Ascending aorta (tissue), 2 donors: ENCODE data around the gene USF2. TPM values are rescaled to one million over a fixed set of nuclear protein-coding genes. Genes with fewer than 3 reads are reported as not detected.

Source experiments
- DNase-seq, 2 donors: peaks; one replicate each; pipeline ENCODE4 v3.0.0-alpha.2; 2019; ENCODE audit warnings: low spot score in 2 of 2
- H3K27ac ChIP-seq, 2 donors: fragments of 200-600 bp; sonication (generic); one replicate each; pipeline ENCODE4 v1.5.1; 2016 to 2017; ENCODE audit warnings: mild to moderate bottlenecking in 1 of 2
- H3K27me3 ChIP-seq: fragments of 200-600 bp; sonication (generic); one replicate; pipeline ENCODE4 v1.5.1; 2017
- H3K36me3 ChIP-seq, 2 donors: fragments of 200-600 bp; sonication (generic); one replicate each; pipeline ENCODE4 v1.5.1; 2016
- H3K4me1 ChIP-seq, 2 donors: fragments of 200-600 bp; sonication (generic); one replicate each; pipeline ENCODE4 v1.5.1; 2016 to 2017; ENCODE audit warnings: mild to moderate bottlenecking in 1 of 2
- H3K4me3 ChIP-seq, 2 donors: fragments of 200-600 bp; sonication (generic); one replicate each; pipeline ENCODE4 v1.5.1; 2016 to 2017; ENCODE audit warnings: mild to moderate bottlenecking in 1 of 2
- H3K9me3 ChIP-seq, 2 donors: fragments of 200-600 bp; sonication (generic); one replicate each; pipeline ENCODE4 v1.5.1; 2016
- CTCF ChIP-seq, 3 experiments: fragments of 200-600 bp in 2 of 3; fragments of 450-650 bp in 1 of 3; sonication (generic) in 2 of 3; IDR thresholded peaks; one replicate each; pipeline ENCODE4 v1.5.1; 2016 to 2019; ENCODE audit warnings: antibody characterized with exemption in 3 of 3, mild to moderate bottlenecking in 1 of 3, moderate library complexity in 1 of 3
- intact Hi-C: fragments of 100-400 bp; cut with DNase I; formaldehyde crosslinking; loops from one replicate; pipeline ENCODE4 v1.15.1; 2023
- total RNA-seq: library from RNA; depleted of rRNA; stranded (reverse); fragments of >200 nt; gene quantifications from one replicate; pipeline ENCODE4 v1.1.0, GENCODE V29; 2016

The USF2 gene
- total RNA-seq, 1 donor from 2014 or later, result 116 TPM

GRCh38 chr19:35262101-35262761, 6.5 kb upstream of the USF2 start:
- Histone ChIP-seq H3K4me3 (no peak overlapping the region), H3K9me3 (no peaks in the 10 kb centered on the region), H3K27me3 (no peaks in the 10 kb centered on the region), H3K4me1 (peaks cover 0 to 6% of the 10 kb centered on the region in 2 donors), H3K36me3 (no peaks in the 10 kb centered on the region), H3K27ac (no peak overlapping the region)
- intact Hi-C loops, result loop anchor here (10.0 kb wide), 2 partner anchors 483 to 1467 kb away; partner anchors contain the start of genes IGFLR1, KCTD15, LIN37 and PSENEN
- TF ChIP-seq CTCF (IDR thresholded peaks at IDR 0.05), result no peak
- no peak for DNase-seq

- Histone ChIP-seq H3K27ac (no peak overlapping the region), H3K4me1 (peaks cover 0 to 6% of the 10 kb centered on the region in 2 donors), H3K27me3 (no peaks in the 10 kb centered on the region), H3K36me3 (no peaks in the 10 kb centered on the region), H3K4me3 (no peak overlapping the region), H3K9me3 (no peaks in the 10 kb centered on the region)
- intact Hi-C loops, result loop anchor here (5.0 to 10.0 kb wide), 7 partner anchors 107 to 1470 kb away; partner anchors contain the start of genes COX6B1, IGFLR1, KCTD15 and LIN37
- TF ChIP-seq CTCF (IDR thresholded peaks at IDR 0.05), result no peak
- DNase-seq, result peak in 1 of 2 donors; percentile 51
These were observed 4.3 kb upstream of the USF2 start for GRCh38 chr19:35264268-35265125.

- no peak overlapping the region for H3K4me3 ChIP-seq
- peak in 1 of 2 donors; percentile 63 for DNase-seq
- intact Hi-C loops, result loop anchor here (5.0 to 10.0 kb wide), 7 partner anchors 108 to 1471 kb away; partner anchors contain the start of genes COX6B1, IGFLR1, KCTD15 and LIN37
- H3K27ac ChIP-seq, result no peak overlapping the region
- peaks cover 7 to 12% of the 10 kb centered on the region in 2 donors for H3K4me1 ChIP-seq
- H3K9me3 ChIP-seq, result no peaks in the 10 kb centered on the region
- H3K36me3 ChIP-seq, result peaks cover 0 to 2% of the 10 kb centered on the region in 2 donors
- H3K27me3 ChIP-seq, result no peaks in the 10 kb centered on the region
- no peak for TF ChIP-seq CTCF (IDR thresholded peaks at IDR 0.05)
These were observed 3.4 kb upstream of the USF2 start for GRCh38 chr19:35265126-35265899.

GRCh38 chr19:35265900-35266519, 2.8 kb upstream of the USF2 start:
- peaks cover 4 to 9% of the 10 kb centered on the region in 2 donors for H3K36me3 ChIP-seq
- H3K4me3 ChIP-seq, result no peak overlapping the region
- no peak for TF ChIP-seq CTCF (IDR thresholded peaks at IDR 0.05)
- no peaks in the 10 kb centered on the region for H3K27me3 ChIP-seq
- intact Hi-C loops, result loop anchor here (2.0 to 10.0 kb wide), 8 partner anchors 109 to 1471 kb away; partner anchors contain the start of genes COX6B1, IGFLR1, KCTD15 and LIN37
- H3K9me3 ChIP-seq, result no peaks in the 10 kb centered on the region
- H3K27ac ChIP-seq, result peak overlapping the region in 1 of 2 donors; percentile 3
- DNase-seq, result peak in 1 of 2 donors; percentile 58
- peaks cover 7 to 12% of the 10 kb centered on the region in 2 donors for H3K4me1 ChIP-seq
